Esophagus squamous epithelium (tissue), 4 donors: ENCODE data around the gene KIAA0753.

Experiments
- CTCF ChIP-seq, 6 experiments: fragments of 450-650 bp in 4 of 6; fragments of 200-600 bp in 2 of 6; sonication (generic) in 2 of 6; IDR thresholded peaks; one replicate each; pipeline ENCODE4 v1.5.1; 2016 to 2019; ENCODE audit warnings: antibody characterized with exemption in 6 of 6, mild to moderate bottlenecking in 4 of 6, moderate library complexity in 4 of 6
- POLR2A ChIP-seq, 4 donors: fragments of 450-650 bp; IDR thresholded peaks; one replicate each; pipeline ENCODE4 v1.6.1; 2017; ENCODE audit warnings: antibody characterized with exemption in 4 of 4, mild to moderate bottlenecking in 4 of 4, moderate library complexity in 3 of 4

GRCh38 chr17:6554871-6555330, 85.6 kb downstream of the KIAA0753 start:
- TF ChIP-seq POLR2A (IDR thresholded peaks at IDR 0.05): no peak
- no peak for TF ChIP-seq CTCF (IDR thresholded peaks at IDR 0.05)
